ENCODE data around the gene GPRC5A.

Gene GPRC5A

DNA sequence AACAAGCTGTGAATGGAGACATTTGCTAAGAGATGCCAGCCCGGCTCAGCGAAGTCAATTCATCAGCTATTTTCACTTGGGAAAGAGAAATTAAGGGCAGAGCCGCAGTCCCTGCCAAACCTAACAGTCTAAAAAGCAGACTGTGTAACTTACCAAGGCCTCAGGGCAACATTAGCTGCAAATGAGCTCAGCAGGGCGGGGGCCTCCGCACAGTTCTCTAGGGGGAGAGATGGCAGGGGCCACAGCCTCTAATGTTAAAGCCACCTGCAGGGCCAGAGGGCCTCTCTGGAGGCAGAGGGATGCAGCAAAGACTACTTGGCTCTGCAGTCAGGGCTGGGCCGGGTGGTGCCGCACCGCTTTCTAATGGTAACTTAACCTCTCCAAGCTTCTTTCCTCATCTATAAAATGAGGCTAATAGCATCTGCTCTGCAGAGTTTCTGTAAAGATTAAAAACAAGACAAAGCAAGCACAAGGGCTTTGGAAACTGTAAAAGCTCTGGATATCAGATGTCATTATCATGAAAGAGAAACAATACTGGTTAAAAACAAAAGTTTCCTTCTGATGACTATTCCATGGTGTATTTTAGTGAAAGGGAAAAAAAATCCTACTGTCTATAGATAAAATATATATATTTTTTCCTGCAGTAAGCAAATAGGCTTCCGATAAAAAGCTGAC is 13.4 kb upstream of the GPRC5A start:
- DNase-seq (ENCODE audit: low read depth), result no peak
- no peak overlapping the region for H3K4me3 ChIP-seq (ENCODE audit: low read depth, low read length)
- TF ChIP-seq, protein P1, sequence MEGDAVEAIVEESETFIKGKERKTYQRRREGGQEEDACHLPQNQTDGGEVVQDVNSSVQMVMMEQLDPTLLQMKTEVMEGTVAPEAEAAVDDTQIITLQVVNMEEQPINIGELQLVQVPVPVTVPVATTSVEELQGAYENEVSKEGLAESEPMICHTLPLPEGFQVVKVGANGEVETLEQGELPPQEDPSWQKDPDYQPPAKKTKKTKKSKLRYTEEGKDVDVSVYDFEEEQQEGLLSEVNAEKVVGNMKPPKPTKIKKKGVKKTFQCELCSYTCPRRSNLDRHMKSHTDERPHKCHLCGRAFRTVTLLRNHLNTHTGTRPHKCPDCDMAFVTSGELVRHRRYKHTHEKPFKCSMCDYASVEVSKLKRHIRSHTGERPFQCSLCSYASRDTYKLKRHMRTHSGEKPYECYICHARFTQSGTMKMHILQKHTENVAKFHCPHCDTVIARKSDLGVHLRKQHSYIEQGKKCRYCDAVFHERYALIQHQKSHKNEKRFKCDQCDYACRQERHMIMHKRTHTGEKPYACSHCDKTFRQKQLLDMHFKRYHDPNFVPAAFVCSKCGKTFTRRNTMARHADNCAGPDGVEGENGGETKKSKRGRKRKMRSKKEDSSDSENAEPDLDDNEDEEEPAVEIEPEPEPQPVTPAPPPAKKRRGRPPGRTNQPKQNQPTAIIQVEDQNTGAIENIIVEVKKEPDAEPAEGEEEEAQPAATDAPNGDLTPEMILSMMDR (IDR thresholded peaks at IDR 0.05; ENCODE audit: insufficient read depth, low read depth, low read length, missing control alignments), result no peak

DNA sequence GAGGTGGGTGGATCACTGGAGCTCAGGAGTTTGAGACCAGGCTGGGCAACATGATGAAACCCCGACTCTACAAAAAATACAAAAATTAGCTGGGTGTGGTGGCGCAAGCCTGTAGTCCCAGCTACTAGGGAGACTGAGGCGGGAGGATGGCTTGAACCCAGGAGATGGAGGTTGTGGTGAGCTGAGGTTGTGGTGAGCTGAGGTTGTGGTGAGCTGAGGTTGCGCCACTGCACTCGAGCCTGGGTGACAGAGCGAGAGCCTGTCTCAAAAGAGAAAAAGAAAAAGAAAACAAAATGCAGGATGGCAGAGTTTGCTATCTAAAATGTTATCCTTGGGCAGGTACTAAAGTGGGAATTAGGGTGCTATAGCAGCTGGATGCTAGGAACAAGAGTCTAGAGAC is 10.8 kb upstream of the GPRC5A start:
- DNase-seq (ENCODE audit: low read depth), result no peak
- no peak overlapping the region for H3K4me3 ChIP-seq (ENCODE audit: low read depth, low read length)
- TF ChIP-seq, protein P1 (IDR thresholded peaks at IDR 0.05; ENCODE audit: insufficient read depth, low read depth, low read length, missing control alignments), result no peak

DNA sequence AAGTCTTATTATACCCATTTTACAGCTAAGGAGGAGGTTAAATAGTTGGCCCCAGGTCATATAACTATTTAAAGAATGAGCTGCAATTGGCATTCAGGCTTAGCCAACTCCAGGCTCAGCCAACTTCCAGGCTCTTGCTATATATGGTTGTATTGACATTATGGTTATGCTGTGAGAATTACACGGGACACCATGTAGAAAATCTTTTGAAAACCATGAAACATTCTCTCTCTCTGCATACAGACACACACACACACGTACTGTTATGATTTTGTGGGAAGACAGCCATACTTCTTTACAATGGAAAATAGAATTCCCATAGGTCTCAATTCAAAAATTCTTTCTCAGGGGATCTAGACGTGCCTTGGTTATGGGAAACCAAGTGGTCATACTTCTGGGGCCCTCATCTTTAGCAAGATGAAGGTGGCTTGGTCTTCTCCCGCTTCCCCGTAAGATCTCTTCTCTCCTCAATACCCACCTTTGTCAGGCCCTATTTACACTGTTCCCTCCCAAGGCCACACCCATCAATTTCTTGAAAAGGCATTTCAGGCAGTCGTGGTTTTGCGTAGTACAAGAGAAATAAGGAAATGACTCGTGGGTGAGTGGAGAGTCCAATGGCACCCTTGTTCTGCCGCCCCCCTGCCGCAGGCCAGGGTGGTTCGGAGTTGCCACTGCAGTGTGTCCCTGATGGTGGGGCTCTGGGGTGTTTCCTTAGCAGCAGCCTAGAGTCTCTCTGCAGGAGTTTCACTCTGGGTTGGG is 10.0 kb upstream of the GPRC5A start:
- no peak for DNase-seq (ENCODE audit: low read depth)
- TF ChIP-seq, protein P1 (IDR thresholded peaks at IDR 0.05; ENCODE audit: insufficient read depth, low read depth, low read length, missing control alignments), result no peak
- no peak overlapping the region for H3K4me3 ChIP-seq (ENCODE audit: low read depth, low read length)

DNA sequence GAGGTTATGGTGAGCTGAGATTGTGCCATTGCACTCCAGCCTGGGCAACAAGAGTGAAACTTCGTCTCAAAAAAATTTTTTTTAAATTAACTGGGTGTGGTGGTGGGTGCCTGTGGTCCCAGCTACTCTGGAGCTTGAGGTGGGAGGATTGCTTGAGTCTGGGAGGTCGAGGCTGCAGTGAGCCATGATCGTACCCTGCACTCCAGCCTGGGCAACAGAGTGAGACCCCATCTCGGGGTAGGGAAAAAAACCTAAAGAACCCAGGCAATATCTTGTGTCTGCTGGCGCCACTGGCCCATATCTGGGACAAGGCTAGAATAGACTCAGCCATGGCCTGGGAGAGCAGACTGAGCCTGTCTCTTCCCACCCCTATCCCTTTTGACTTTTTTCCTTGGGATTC is 9.1 kb upstream of the GPRC5A start:
- no peak for DNase-seq (ENCODE audit: low read depth)
- TF ChIP-seq, protein P1 (IDR thresholded peaks at IDR 0.05; ENCODE audit: insufficient read depth, low read depth, low read length, missing control alignments), result no peak
- no peak overlapping the region for H3K4me3 ChIP-seq (ENCODE audit: low read depth, low read length)

DNA sequence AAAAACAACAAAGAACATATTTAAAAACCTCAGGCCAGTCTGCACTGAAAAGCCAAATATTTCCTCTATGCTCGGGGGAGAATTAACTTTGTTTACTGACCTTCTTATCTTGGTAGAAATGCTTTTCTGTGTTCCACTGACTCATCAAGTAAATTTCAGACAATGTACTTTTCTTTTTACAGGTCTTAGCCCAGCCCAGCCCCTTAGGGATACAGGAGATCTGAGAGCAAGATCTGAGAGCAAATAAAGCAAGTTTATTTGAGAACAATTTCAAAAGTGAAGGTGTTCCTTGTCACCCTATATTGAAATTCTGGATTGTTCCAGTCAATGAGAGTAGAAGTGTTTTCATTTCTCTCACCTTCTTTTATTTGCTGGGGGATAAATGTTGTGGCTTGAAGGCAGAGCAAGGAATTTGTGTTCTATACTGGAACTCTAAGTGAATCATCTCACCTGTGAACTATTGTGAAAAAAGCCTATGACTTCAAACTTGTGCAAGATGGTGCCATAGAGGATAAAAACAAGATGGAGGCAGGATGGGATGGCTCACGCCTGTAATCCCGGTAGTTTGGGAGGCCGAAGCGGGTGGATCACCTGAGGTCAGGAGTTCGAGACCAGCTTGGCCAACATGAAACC is 7.9 kb upstream of the GPRC5A start:
- DNase-seq (ENCODE audit: low read depth), result no peak
- no peak overlapping the region for H3K4me3 ChIP-seq (ENCODE audit: low read depth, low read length)
- TF ChIP-seq, protein P1 (IDR thresholded peaks at IDR 0.05; ENCODE audit: insufficient read depth, low read depth, low read length, missing control alignments), result no peak

DNA sequence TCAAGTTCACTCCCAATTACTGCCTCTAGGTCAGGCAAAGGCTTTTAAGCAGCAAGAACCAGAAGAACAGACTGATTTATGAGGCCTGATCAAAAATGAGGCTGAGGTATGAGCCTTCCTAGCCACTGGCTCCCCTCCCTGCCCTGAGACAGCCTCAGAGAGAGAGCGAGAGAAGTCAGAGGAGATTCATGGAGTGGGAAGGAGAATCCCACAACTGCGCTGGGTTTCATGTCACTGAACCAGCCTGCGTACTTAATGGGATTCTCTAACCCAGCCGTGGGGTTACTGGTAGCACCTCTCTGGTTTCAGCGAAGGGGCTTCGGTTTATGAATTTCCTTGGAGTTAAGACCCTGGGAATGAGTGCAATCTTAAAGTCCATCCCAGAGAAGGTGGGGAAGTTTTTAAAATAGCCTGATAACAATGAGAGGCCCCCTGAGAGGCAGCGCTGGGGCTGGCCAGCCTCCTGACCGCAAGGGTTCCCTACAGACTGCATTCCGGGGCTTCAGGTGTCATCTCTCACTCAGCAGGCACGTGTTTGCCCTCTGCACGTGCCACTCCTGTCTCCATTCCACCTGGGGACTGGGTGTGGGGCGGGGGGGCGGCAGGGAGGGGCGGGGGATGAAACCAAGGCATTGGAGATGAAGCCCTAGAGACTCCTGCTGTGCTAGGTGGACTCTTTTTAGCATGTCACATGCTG is 6.1 kb upstream of the GPRC5A start:
- TF ChIP-seq, protein P1 (IDR thresholded peaks at IDR 0.05; ENCODE audit: insufficient read depth, low read depth, low read length, missing control alignments), result no peak
- H3K4me3 ChIP-seq (ENCODE audit: low read depth, low read length), result no peak overlapping the region
- no peak for DNase-seq (ENCODE audit: low read depth)

All from GM12865 (cell line).